HG03432 (cell line): ENCODE measurements around the gene SBF2.

Source experiments
- ATAC-seq: cut with Tn5 transposase; IDR thresholded peaks from one replicate; pipeline ENCODE4 v1.9.1; 2021; ENCODE audit warnings: mild to moderate bottlenecking, moderate library complexity; ENCODE audit not compliant: unreplicated experiment

The SBF2 gene

DNA sequence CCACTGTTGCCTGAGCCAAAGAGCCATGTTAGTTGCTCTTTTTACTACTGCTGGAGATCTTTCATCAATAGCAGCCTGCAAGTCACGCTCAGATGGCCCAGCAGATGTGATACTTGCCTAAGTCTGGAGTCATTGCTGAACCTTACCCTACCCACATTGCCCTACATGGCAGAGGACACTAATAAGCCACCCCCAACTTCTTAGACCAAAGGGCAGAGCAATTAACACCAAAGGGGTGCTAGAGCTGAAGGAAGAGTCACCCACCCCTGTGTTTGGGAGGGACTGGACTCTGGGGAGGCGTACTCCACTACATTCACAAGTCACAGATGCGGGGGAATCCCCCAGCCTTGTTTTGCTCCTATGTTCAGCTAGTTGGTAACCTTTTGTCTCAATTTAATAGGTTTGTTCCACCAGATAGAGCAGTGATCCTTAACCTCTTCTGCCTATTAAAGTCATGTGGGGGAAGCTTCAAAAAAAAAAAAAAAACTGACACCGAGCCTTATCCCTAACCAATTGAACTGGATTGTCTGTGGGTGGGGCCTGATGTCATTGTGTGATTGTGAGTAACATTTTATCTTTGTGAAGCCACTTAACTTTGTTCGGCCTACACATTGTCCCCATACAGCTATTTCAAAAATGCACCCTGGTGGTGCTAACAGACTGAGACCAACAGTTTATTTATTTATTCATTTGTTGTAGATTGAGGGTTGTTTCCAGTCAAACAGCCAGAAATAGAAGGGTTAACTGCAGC lies 23.9 kb upstream of the SBF2 start:
- ATAC-seq = peak; percentile 70

DNA sequence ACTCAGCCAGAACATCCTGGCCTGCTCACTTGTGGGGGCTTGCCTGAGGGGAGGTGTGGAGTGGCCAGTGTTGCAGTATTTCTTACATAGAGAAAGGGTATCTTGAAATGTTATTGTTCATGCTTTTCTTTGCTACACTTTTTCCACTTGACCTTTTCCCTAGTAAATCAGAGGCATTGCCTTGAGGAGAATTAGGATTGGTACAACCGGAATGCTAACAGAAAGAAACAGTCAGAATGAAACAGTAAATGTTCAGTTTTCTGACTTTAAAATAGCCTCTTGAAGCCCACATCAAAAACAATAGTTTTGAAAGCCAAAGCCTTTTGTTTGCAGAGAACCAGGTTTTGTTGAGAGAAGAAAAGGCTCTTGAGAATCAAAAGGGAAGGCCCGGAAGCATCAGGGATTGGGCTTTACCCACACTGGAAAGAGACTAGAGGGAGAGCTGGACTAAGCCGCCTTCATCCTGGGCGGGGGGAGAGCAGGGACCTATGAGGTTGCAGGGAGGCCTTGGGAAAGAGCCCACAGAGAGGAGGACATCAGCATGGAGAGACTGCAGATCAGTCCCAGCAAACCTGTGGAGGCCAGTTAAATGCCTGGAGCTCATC lies 23.2 kb upstream of the SBF2 start:
- ATAC-seq = peak; percentile 23

DNA sequence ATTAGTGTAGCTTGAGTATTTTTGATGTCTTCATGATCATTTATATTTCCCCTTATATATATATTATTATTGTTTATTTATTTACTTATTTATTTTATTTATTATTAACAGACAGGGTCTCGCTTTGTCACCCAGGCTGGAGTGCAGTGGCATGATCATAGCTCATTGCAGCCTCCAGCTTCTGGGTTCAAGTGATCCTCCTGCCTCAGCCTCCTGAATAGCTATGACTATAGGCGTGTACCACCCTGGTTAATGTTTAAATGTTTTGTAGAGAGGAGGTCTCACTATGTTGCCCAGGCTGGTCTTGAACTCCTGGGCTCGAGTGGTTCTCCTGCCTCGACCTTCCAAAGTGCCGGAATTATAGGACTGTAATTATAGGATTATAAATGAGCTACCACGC lies 21.1 kb upstream of the SBF2 start:
- ATAC-seq = no peak

DNA sequence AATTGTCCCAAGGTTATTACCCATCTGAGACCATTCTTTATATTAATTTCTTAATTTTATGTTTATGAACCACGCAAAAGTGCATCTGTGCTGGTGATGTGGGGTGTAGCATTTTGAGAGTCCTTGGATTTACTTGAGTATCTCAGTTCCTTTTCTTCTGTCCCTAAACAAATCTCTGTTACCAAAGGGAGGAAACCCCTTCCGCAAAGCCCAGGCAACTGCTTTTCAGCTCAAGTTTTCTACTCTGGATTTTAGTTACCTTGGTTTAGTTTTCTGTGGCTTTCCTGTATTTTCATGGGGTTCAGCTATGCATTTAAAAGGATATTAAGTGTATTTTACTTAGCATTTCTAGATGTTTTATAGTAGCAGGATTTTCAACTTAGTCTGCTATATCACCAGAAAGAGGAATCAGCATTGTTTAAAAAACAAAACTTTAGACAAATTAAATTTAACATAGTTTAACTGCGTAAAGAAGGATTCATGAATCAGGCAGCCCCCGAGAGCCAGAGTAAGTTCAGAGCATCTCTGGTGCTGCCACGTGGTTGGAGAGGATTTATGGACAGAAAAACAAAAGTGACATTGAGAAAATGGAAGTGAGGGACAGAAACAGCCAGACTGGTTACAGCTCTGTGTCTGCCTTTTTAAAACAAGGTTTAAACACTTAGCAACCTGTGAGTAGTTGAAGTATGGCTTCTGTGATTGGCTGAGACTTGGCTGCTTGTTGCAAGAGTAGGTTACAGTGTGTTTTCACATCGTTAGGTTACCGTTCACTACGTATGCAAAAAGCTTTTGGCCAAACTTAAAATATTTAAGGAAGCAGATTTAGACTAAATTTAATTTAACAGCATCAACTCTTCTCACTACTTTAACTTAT lies 20.4 kb upstream of the SBF2 start:
- ATAC-seq = peak; percentile 66

DNA sequence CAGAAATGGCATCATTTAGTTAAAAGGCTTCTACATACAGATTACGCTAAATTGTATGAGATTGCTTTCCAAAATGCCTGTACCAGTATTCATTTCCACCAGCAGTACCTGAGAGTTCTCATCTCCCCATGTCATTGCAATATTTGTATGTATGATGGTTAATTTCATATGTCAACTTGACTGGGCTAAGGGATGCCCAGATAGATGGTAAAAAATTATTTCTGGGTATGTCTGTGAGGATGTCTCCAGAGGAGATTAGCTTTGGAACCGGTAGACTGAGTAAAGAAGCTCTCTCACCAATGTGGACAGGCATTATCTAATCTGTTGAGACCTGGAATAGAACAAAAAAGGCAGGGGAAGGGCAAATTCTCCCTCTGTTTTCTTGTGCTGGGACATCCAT lies 17.8 kb upstream of the SBF2 start:
- no peak for ATAC-seq

DNA sequence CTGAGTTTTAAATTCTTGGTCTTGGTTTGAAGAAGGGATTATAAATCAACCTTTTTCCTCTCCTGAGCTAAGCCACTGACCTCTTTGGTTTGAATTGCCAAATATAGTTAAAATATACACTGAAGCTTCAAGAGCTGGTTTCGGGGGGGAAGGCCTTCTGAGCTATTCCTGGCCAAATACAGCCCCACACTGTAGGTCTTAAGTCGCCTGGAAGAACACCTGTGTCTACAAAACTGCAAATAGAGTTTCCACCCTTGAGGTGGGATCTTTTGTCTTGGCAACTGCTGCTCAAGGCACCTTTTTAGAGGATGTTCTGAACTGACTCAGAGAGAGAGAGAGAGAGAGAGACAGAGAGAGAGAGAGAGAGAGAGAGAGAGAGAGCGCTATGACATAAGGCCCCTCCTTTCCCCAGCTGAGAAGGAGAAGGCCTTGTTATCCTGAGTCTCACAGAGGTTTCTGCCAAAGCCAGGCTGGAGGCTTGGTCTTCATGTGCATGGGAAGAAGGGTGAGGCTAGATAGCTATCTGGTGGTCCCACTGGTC lies 16.4 kb upstream of the SBF2 start:
- ATAC-seq = no peak

DNA sequence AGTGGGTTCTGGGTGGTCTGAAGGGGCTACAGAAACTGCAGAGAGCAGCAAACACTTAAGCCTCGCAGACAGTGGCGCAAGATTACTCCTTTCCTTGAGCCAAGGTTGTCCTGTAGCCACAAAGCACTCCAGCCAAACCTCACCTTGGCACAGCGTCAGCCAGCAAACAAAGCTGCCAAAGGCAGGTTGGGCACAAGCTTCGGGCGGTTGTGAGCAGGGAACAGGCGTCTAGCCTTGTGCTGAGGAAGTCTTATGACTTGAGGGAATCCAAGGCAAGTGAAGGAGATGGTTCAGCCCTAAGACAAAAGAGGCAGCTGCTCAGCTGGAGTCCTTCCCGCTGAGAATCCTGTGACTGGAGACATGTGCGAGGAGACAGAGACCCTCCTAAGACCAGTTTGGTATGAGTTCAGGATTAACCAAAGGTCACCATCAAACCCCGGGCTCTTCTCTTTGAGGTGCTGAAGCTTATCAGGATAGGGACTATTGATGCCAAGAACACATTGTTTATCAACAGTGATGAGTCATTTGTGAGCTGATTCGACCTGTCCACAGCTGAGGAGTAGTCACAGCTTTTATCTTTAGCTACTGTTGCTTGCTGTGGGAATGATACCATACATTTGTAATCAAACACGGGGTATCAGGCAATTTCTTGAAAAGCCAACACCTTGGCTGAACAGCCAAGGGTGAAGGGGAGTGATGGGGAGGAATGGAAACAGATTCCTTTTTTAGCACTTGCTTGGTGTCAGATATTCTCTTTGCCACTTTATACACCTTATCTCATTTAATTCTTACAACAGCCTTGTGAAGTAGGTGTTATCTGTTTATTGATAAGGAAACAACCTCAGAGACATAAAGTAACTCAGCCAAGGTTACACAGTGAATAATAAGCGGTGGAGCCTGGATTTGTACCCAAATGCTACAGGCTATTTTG lies 15.4 kb upstream of the SBF2 start:
- no peak for ATAC-seq

DNA sequence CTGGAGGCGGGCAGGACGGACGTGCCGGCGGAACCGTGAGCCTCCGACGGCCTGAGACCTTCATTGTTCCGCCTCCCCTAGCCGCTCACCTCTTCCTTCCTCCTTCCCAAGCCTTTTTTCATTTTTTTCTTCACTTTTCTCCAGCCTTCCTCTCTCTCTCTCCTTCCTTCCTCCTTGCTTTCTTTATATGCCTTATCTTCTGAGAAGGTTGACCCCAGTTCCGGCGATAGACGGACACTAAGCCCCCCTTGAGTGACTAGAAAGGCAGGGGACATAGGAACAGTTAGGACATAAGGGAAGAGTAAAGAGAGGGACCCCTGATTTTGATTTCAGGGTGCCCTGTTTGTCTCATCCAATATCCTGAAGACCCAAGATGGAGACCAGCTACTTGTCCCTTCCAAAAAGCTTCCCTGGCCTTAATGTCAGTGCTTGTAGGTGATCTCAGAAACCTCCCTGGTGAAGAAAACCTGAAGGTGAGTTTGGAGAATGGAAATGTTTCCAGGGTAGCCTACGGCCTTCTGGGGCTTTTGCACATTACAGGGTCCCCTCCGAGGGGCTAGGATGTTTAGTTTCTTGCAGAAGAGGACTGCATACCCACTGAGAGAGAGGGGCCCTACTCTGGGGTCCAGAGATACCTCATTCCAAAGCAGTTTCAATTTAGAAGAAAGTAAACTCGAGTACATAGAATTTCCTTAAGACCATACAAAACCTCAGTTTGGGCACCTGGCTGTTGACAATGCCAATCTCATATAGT lies 14.4 kb upstream of the SBF2 start:
- no peak for ATAC-seq

DNA sequence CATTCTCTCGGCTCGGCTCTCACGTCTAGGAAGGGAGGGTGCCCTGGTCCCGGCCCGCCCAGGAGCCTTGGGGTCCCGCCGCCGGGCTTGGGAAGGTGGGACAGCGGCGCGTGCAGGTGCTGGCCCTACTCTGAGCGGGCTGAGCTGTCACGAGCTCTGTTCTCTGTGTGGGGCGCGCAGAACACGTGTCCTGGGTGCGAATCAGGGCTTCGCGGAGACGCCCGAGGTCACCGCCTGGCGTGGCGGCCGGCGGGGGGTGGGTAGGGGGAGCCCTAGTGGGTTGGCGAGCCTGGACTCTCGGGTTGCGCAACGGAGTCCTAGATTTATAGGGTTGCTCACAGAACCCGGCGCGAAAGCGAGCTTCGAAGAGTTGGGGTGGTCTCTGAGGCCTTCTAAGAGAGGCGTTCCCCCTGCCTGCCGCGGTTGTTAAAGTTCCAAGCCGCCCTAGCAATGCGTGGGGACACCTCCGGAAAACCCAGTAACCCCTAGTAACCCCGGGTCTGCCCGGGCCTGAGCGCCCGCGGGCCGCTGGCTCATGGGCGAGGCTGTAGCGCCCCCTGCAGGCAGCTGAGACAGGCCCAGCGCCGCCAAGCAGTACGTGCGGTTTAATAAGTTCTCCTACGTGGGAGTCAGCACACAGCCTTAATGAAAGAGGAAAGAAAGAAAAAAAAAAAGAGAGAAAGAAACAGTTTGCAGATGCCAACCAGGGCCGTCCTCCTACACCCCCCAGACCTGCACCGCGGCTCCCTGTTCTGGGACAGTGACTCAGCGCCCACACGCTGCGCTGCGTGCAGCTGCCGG lies 13.6 kb upstream of the SBF2 start:
- peak; percentile 70 for ATAC-seq

DNA sequence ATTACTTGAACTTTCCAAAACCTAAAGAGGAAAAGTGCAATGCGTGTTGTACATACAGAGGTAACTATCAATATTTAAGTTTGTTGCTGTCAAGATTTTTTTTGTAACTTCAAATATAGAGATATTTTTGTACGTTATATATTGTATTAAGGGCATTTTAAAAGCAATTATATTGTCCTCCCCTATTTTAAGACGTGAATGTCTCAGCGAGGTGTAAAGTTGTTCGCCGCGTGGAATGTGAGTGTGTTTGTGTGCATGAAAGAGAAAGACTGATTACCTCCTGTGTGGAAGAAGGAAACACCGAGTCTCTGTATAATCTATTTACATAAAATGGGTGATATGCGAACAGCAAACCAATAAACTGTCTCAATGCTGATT lies 13.0 kb upstream of the SBF2 start:
- no peak for ATAC-seq

DNA sequence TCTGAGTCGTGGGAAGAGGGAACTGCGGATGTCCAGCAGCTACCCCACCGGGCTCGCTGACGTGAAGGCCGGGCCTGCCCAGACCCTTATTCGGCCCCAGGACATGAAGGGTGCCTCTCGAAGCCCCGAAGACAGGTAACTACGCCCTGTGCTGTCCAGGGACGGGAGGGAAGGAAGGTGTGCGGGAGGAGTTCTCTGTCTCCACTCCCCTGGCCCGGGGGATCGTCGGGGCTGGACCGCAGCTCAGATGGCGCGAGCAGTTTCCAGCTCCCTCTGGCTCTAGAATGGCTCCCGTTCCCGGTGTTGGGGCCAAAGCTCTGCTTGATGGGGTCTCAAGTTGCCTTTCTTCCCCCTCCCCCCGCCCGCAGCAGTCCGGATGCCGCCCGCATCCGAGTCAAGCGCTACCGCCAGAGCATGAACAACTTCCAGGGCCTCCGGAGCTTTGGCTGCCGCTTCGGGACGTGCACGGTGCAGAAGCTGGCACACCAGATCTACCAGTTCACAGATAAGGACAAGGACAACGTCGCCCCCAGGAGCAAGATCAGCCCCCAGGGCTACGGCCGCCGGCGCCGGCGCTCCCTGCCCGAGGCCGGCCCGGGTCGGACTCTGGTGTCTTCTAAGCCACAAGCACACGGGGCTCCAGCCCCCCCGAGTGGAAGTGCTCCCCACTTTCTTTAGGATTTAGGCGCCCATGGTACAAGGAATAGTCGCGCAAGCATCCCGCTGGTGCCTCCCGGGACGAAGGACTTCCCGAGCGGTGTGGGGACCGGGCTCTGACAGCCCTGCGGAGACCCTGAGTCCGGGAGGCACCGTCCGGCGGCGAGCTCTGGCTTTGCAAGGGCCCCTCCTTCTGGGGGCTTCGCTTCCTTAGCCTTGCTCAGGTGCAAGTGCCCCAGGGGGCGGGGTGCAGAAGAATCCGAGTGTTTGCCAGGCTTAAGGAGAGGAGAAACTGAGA lies 12.2 kb upstream of the SBF2 start:
- no peak for ATAC-seq

DNA sequence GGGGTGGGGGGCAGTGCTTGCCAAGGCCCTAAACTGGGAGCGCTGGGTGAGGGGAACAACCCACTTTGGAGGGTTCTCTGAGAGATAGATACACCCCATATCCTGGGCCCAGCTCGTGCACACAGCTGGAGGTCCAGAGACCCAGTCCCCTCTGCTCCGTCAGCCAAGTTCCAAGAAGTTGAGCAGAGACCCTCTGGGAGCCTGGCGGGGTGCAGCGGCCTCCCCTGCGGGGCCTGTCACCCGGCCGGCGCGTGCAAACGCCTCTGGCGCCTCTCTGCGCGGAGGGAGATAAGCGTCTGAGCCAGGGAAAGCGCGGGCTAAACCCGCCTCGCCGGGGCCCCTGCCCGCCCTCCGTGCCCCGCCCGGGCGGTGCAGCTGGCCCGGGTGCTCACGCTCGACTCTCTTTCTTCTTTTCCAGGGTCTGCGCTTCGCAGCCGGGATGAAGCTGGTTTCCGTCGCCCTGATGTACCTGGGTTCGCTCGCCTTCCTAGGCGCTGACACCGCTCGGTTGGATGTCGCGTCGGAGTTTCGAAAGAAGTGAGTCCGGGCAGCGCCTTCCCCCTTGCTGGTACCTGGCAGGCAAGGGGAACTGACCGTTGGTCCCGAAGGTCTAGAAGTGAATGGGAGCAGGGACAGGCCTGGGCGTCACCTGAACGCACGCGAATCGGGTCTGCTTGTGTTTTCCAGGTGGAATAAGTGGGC lies 11.4 kb upstream of the SBF2 start:
- no peak for ATAC-seq

DNA sequence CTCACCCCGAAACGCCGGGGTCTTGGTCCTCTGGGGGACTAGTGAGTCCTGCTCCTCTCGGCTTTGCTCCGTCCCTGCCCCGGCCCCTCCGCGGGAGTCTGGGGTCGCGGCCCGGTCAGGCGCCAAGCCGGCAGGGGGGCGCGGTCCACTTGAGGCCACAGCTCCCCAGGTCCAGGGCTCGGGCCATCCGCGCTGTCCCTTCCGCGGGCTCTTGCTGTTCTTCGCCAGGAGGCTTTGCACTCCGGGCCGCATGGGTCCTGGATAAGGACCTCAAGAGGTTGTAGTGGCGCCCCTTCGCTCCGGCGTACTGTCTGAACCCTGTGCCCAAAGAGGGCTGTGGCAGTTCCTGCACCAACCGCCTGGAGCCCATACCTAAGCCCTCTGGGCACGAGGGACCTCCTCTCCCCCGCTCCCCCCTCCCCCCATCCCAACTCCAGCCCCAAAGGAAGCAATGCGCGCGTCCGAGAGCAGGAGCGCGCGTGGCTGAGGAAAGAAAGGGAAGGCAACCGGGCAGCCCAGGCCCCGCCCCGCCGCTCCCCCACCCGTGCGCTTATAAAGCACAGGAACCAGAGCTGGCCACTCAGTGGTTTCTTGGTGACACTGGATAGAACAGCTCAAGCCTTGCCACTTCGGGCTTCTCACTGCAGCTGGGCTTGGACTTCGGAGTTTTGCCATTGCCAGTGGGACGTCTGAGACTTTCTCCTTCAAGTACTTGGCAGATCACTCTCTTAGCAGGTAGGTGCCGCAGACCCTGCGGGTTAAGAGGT lies 10.7 kb upstream of the SBF2 start, which contains the start of gene ADM:
TSS of gene ADM (plus strand) at position 579 of the 767 bp plus-strand sequence. CDS start 628 bp downstream, outside the sequence.
- ATAC-seq = peak; percentile 14

DNA sequence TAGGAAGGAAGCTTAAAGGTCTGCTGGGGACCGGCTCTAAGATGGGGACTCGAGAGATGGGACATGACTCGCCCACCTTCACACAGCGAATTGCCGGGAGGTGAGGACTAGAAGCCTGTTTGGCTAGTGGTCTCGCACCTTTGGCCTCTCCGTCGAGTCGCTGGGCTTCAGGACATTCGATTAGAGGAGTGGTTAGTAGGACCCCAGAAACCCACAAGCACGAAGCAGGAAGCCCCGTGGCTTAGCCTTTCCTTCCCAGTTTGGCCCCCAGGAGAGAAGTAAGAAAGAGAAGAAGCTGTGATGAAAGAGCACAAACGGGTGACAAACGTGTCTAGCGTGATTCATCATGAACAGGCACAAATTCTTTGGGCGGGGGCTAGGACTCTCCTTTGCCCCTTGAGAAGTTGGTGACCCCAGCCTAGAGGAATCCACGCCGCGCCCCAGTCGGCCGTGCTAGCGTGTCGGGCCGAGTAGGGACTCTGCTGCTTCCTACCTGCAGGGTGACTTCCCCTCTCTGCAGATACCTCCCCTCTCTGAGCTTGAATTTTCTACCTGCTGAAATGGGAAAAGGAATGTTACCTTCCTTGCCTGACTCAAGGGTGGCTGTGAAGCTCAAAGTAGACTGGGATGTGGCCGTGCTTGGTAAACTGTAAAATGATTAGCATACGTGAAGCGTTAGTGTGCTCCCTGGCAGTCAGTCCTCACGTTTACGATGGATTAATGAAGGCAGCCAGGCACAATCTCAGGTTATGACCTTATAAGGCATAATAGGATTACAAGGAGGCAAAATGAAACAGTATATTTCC lies 9.7 kb upstream of the SBF2 start:
- ATAC-seq = no peak

DNA sequence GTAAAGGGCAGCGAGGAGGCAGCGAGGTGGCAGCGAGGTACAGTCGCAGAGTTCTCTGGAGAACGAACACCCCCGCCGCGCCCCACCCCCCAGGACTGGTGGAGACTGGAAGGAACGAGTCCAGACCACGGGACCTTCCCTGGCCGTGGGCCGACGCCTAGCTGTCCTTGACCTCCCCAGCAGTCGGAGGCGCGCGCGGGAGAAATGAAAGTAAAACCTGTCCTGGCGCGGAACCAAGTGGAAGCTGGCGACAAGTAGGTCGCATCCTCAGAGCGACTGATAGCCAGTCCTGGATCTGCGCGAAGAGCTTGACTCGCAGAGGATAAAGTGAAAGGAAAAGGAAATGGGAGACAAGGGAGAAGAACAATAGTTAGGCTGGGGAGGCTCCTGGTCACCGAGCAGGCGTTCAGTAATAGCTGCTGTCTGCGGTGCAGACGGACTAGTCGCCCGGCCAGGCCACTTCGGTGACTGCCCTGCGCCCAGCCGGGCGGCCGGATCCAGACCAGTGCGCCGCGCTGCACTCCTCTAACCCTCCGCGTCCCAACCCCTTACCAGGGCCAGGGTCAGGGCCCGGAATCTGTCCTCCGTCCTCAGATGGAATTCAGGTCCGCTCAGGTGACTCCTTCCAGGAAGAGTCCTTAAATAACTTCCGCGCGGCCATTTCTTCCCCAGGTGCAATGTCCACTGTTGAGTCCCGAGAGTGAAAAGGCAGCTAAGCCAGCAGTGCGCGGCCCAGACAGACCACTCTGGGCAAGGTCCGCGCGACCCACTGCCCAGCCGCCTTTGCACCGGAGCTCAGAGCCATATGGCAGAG lies 8.9 kb upstream of the SBF2 start:
- ATAC-seq = no peak
